Measurements from ENCODE around the gene MS4A1. TPM values are rescaled to one million over a fixed set of nuclear protein-coding genes. Genes with fewer than 3 reads are reported as not detected.

The MS4A1 gene
- total RNA-seq, 1 donor from 2014 or later = not detected

- no peaks in the 10 kb centered on the region for H3K36me3 Mint-ChIP-seq (ENCODE audit: low read depth, unreplicated experiment)
- TF ChIP-seq, protein P1, sequence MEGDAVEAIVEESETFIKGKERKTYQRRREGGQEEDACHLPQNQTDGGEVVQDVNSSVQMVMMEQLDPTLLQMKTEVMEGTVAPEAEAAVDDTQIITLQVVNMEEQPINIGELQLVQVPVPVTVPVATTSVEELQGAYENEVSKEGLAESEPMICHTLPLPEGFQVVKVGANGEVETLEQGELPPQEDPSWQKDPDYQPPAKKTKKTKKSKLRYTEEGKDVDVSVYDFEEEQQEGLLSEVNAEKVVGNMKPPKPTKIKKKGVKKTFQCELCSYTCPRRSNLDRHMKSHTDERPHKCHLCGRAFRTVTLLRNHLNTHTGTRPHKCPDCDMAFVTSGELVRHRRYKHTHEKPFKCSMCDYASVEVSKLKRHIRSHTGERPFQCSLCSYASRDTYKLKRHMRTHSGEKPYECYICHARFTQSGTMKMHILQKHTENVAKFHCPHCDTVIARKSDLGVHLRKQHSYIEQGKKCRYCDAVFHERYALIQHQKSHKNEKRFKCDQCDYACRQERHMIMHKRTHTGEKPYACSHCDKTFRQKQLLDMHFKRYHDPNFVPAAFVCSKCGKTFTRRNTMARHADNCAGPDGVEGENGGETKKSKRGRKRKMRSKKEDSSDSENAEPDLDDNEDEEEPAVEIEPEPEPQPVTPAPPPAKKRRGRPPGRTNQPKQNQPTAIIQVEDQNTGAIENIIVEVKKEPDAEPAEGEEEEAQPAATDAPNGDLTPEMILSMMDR (IDR thresholded peaks at IDR 0.05; ENCODE audit: unreplicated experiment) = no peak
- no peak overlapping the region for H3K27ac Mint-ChIP-seq (ENCODE audit: unreplicated experiment)
- no peaks in the 10 kb centered on the region for H3K9me3 Mint-ChIP-seq (ENCODE audit: unreplicated experiment)
- no peak overlapping the region for H3K4me3 Mint-ChIP-seq (ENCODE audit: unreplicated experiment)
- H3K27me3 Mint-ChIP-seq (ENCODE audit: unreplicated experiment) = no peaks in the 10 kb centered on the region
- DNase-seq (ENCODE audit: low spot score) = no peak
- no peaks in the 10 kb centered on the region for H3K4me1 Mint-ChIP-seq (ENCODE audit: unreplicated experiment)
Observed at GRCh38 chr11:60482361-60482760, 26.7 kb downstream of the MS4A1 start.

- DNase-seq (ENCODE audit: low spot score) = peak; percentile 31
- TF ChIP-seq, protein P1 (IDR thresholded peaks at IDR 0.05; ENCODE audit: unreplicated experiment) = peak; percentile 64
- H3K4me1 Mint-ChIP-seq (ENCODE audit: unreplicated experiment) = no peaks in the 10 kb centered on the region
- H3K27ac Mint-ChIP-seq (ENCODE audit: unreplicated experiment) = no peak overlapping the region
- H3K4me3 Mint-ChIP-seq (ENCODE audit: unreplicated experiment) = no peak overlapping the region
- H3K36me3 Mint-ChIP-seq (ENCODE audit: low read depth, unreplicated experiment) = no peaks in the 10 kb centered on the region
- H3K9me3 Mint-ChIP-seq (ENCODE audit: unreplicated experiment) = no peaks in the 10 kb centered on the region
- no peaks in the 10 kb centered on the region for H3K27me3 Mint-ChIP-seq (ENCODE audit: unreplicated experiment)
Observed at GRCh38 chr11:60485987-60486386, 30.3 kb downstream of the MS4A1 start.

- no peak for DNase-seq (ENCODE audit: low spot score)
- no peaks in the 10 kb centered on the region for H3K36me3 Mint-ChIP-seq (ENCODE audit: low read depth, unreplicated experiment)
- TF ChIP-seq, protein P1 (IDR thresholded peaks at IDR 0.05; ENCODE audit: unreplicated experiment) = no peak
- no peak within 1 kb of the TSS for H3K4me3 Mint-ChIP-seq (ENCODE audit: unreplicated experiment)
- no peaks in the 10 kb centered on the region for H3K27me3 Mint-ChIP-seq (ENCODE audit: unreplicated experiment)
- H3K27ac Mint-ChIP-seq (ENCODE audit: unreplicated experiment) = no peak within 1 kb of the TSS
- H3K4me1 Mint-ChIP-seq (ENCODE audit: unreplicated experiment) = no peaks in the 10 kb centered on the region
- no peaks in the 10 kb centered on the region for H3K9me3 Mint-ChIP-seq (ENCODE audit: unreplicated experiment)
Observed at GRCh38 chr11:60492488-60493009, 36.9 kb downstream of the MS4A1 start, which contains the start of gene MS4A12. TSS of gene MS4A12 (plus strand) at chr11:60492778. CDS start at chr11:60497319, 4,541 bp downstream.

DNA sequence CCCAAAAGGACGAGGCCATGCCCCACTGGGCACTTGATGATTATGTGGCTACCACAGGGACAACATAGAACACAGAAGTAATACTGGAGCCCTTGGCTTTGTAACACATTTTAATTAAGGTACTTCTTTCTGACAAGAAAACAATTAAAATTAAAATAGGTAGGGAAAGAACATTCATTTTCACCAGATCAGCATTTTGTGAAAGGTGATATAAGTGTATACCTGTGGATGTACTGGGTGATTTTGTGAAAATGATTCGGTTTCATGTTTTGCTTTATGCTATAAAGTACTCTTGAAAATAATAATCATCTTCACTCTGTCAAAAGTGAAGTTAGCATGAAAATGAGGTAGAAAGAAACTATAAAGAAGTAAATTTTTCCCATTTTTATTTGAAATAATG is 37.8 kb downstream of the MS4A1 start:
- no peaks in the 10 kb centered on the region for H3K36me3 Mint-ChIP-seq (ENCODE audit: low read depth, unreplicated experiment)
- TF ChIP-seq, protein P1 (IDR thresholded peaks at IDR 0.05; ENCODE audit: unreplicated experiment) = no peak
- H3K27me3 Mint-ChIP-seq (ENCODE audit: unreplicated experiment) = no peaks in the 10 kb centered on the region
- H3K27ac Mint-ChIP-seq (ENCODE audit: unreplicated experiment) = no peak overlapping the region
- H3K9me3 Mint-ChIP-seq (ENCODE audit: unreplicated experiment) = no peaks in the 10 kb centered on the region
- no peak for DNase-seq (ENCODE audit: low spot score)
- H3K4me3 Mint-ChIP-seq (ENCODE audit: unreplicated experiment) = no peak overlapping the region
- H3K4me1 Mint-ChIP-seq (ENCODE audit: unreplicated experiment) = no peaks in the 10 kb centered on the region

DNA sequence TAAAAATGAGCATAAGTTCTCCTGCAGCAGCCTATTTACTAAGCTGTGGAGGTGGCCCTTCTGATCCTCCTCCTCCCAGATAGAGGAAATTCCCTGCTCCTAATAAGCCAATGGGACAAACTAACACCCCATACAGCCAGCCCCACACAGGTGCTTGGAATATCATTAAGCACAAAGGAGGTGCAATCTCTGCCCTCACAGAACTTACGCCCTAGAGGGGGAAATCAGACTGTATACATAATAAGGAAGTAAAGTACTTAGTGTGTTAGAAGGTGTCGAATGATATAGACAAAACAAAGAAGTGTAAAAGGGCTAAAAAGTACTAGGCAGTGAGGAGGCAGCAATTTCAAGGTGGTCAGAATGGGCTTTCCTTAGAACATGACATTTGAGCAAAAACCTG is 42.8 kb downstream of the MS4A1 start:
- Mint-ChIP-seq H3K36me3 (ENCODE audit: low read depth, unreplicated experiment) (no peaks in the 10 kb centered on the region), H3K9me3 (ENCODE audit: unreplicated experiment) (no peaks in the 10 kb centered on the region), H3K4me1 (ENCODE audit: unreplicated experiment) (no peaks in the 10 kb centered on the region), H3K27me3 (ENCODE audit: unreplicated experiment) (no peaks in the 10 kb centered on the region), H3K4me3 (ENCODE audit: unreplicated experiment) (no peak overlapping the region), H3K27ac (ENCODE audit: unreplicated experiment) (no peak overlapping the region)
- DNase-seq (ENCODE audit: low spot score) = no peak
- TF ChIP-seq, protein P1 (IDR thresholded peaks at IDR 0.05; ENCODE audit: unreplicated experiment) = no peak

Measured in endothelial cell (in vitro differentiated cells).